Mammary epithelial cell (primary cell): ENCODE data around the gene CUL4A.
"Not testable (repeated sequence)": the region's sequence is repeated elsewhere in the genome, so short reads cannot be mapped to it uniquely, and the experiment has no call there.

Source experiments
- CTCF ChIP-seq, 2 donors: IDR thresholded peaks in 1 of 2; conservative IDR thresholded peaks in 1 of 2; 2 replicates each; pipeline ENCODE4 v1.5.1; 2011 to 2012; ENCODE audit warnings: inconsistent platforms in 2 of 2, low read length in 2 of 2, mild to moderate bottlenecking in 2 of 2, control low read depth in 1 of 2, low read depth in 1 of 2; ENCODE audit not compliant: insufficient read depth in 1 of 2; ENCODE audit errors: extremely low read depth in 1 of 2
- EZH2 ChIP-seq: IDR thresholded peaks from 2 replicates; pipeline ENCODE4 v1.6.1; 2012; ENCODE audit warnings: low read length, inconsistent platforms, borderline replicate concordance

GRCh38 chr13:113314895-113315470 lies 105.6 kb downstream of the CUL4A start:
- TF ChIP-seq CTCF (conservative IDR thresholded peaks at IDR 0.05 in 1 of 2, IDR thresholded peaks at IDR 0.05 in 1 of 2; ENCODE audit: extremely low read depth in 1 of 2, insufficient read depth in 1 of 2, low read depth in 1 of 2, low read length in 2 of 2); EZH2: not testable (repeated sequence)
